NCI-H146 (cell line): ENCODE data around the gene KCNQ2.
"Not testable (repeated sequence)": the region's sequence is repeated elsewhere in the genome, so short reads cannot be mapped to it uniquely, and the experiment has no call there.

Source experiments
- DNase-seq: peaks from one replicate; lab custom pipeline; 2025; lab: John Stamatoyannopoulos, UW

KCNQ2 gene

GRCh38 chr20:63471981-63472831 is at the start of gene KCNQ2:
Gene KCNQ2 (minus strand): TSS chr20:63472655. CDS start chr20:63472463, 192 bp downstream.
- DNase-seq: peak; percentile 27

- no peak for DNase-seq
Observed at GRCh38 chr20:63521602-63522001, 49.1 kb upstream of the KCNQ2 start.

GRCh38 chr20:63520934-63521601 is 48.6 kb upstream of the KCNQ2 start:
- peak; percentile 79 for DNase-seq

- peak; percentile 84 for DNase-seq
Observed at GRCh38 chr20:63520504-63520933, 48.1 kb upstream of the KCNQ2 start, which contains the start of gene PPDPF. Gene PPDPF (plus strand): TSS chr20:63520765. CDS start chr20:63521309, 544 bp downstream.

GRCh38 chr20:63519668-63520503 is 47.4 kb upstream of the KCNQ2 start:
- peak; percentile 84 for DNase-seq

GRCh38 chr20:63518946-63519667 is 46.7 kb upstream of the KCNQ2 start:
- no peak for DNase-seq

- no peak for DNase-seq
Observed at GRCh38 chr20:63518351-63518861, 46.0 kb upstream of the KCNQ2 start.

GRCh38 chr20:63517376-63518309 is 45.2 kb upstream of the KCNQ2 start:
- no peak for DNase-seq

- DNase-seq: not testable (repeated sequence)
Observed at GRCh38 chr20:63514520-63514919, 42.1 kb upstream of the KCNQ2 start.

GRCh38 chr20:63513207-63513606 is 40.8 kb upstream of the KCNQ2 start:
- DNase-seq: no peak

GRCh38 chr20:63509088-63509564 is 36.7 kb upstream of the KCNQ2 start:
- DNase-seq: peak; percentile 26

GRCh38 chr20:63508072-63508768 is 35.8 kb upstream of the KCNQ2 start:
- DNase-seq: no peak

- no peak for DNase-seq
Observed at GRCh38 chr20:63507083-63507743, 34.8 kb upstream of the KCNQ2 start.

GRCh38 chr20:63505723-63506122 is 33.3 kb upstream of the KCNQ2 start:
- no peak for DNase-seq

- DNase-seq: no peak
Observed at GRCh38 chr20:63505281-63505680, 32.8 kb upstream of the KCNQ2 start.

GRCh38 chr20:63504642-63505041 is 32.2 kb upstream of the KCNQ2 start:
- no peak for DNase-seq

- peak; percentile 66 for DNase-seq
Observed at GRCh38 chr20:63503524-63503923, 31.1 kb upstream of the KCNQ2 start.

- DNase-seq: peak; percentile 97
Observed at GRCh38 chr20:63502671-63503172, 30.3 kb upstream of the KCNQ2 start.
